ENCODE results near the gene ADAMTS12. TPM values are rescaled to one million over a fixed set of nuclear protein-coding genes. Genes with fewer than 3 reads are reported as not detected.

The ADAMTS12 gene
- total RNA-seq, 3 donors from 2014 or later (not counting 1 experiment from before 2014, with no cell fraction given) = not detected

DNA sequence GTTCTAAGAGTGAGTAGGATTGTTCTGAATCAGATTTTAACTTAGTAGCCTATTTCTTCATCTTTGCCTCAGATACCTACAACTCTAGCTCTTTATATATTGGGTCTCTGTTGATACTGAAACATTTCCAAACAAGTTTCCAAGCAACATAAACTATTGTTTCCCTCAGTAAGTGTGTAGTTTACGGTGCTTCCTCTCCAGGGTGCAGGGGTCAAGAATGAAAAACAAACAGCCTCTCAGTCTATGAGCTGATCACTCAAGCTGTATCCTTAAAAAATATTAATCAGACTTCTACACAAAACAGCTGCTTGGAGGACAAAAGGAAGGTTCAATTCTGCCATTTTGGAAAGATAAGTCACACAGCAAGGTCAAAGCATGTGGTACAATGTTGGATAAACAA, 75.0 kb downstream of the ADAMTS12 start:
- no peaks in the 10 kb centered on the region for H3K4me1 Mint-ChIP-seq
- TF ChIP-seq, protein P1, sequence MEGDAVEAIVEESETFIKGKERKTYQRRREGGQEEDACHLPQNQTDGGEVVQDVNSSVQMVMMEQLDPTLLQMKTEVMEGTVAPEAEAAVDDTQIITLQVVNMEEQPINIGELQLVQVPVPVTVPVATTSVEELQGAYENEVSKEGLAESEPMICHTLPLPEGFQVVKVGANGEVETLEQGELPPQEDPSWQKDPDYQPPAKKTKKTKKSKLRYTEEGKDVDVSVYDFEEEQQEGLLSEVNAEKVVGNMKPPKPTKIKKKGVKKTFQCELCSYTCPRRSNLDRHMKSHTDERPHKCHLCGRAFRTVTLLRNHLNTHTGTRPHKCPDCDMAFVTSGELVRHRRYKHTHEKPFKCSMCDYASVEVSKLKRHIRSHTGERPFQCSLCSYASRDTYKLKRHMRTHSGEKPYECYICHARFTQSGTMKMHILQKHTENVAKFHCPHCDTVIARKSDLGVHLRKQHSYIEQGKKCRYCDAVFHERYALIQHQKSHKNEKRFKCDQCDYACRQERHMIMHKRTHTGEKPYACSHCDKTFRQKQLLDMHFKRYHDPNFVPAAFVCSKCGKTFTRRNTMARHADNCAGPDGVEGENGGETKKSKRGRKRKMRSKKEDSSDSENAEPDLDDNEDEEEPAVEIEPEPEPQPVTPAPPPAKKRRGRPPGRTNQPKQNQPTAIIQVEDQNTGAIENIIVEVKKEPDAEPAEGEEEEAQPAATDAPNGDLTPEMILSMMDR (IDR thresholded peaks at IDR 0.05) = no peak
- 86% methylated on average over 1 of the region's 1 CpG for WGBS (ENCODE audit: insufficient coverage)
- ATAC-seq = no peak
- intact Hi-C loops (cut with micrococcal nuclease) = no loop called here
- H3K27ac ChIP-seq (ENCODE audit: low read length) = no peak overlapping the region
- H3K27me3 ChIP-seq (ENCODE audit: control insufficient read depth, insufficient read depth, low read length) = no peaks in the 10 kb centered on the region
- no peak overlapping the region for H3K27ac Mint-ChIP-seq
- H3K4me3 ChIP-seq (ENCODE audit: low read length) = no peak overlapping the region
- peaks cover 0 to 5% of the 10 kb centered on the region in 2 donors for H3K9me3 Mint-ChIP-seq
- H3K27me3 Mint-ChIP-seq (ENCODE audit: low read depth in 2 of 2) = peaks cover 0 to 4% of the 10 kb centered on the region in 2 donors
- no peak for DNase-seq
- H3K36me3 ChIP-seq (ENCODE audit: control insufficient read depth, insufficient read depth, low read length) = no peaks in the 10 kb centered on the region
- H3K4me1 ChIP-seq (ENCODE audit: control insufficient read depth, insufficient read depth, low read length) = no peaks in the 10 kb centered on the region
- H3K9me3 ChIP-seq (ENCODE audit: control insufficient read depth, insufficient read depth, low read length) = no peaks in the 10 kb centered on the region
- H3K36me3 Mint-ChIP-seq = peaks cover 10% of the 10 kb centered on the region
- H3K4me3 Mint-ChIP-seq = no peak overlapping the region

- Mint-ChIP-seq H3K4me3 (no peak overlapping the region), H3K36me3 (no peaks in the 10 kb centered on the region), H3K9me3 (peaks cover 0 to 8% of the 10 kb centered on the region in 2 donors), H3K27me3 (ENCODE audit: low read depth in 2 of 2) (peaks cover 0 to 2% of the 10 kb centered on the region in 2 donors), H3K27ac (no peak overlapping the region), H3K4me1 (no peaks in the 10 kb centered on the region)
- WGBS (ENCODE audit: insufficient coverage) = 88% methylated on average over 2 of the region's 4 CpGs
- no peak overlapping the region for H3K4me3 ChIP-seq (ENCODE audit: low read length)
- no peaks in the 10 kb centered on the region for H3K27me3 ChIP-seq (ENCODE audit: control insufficient read depth, insufficient read depth, low read length)
- H3K4me1 ChIP-seq (ENCODE audit: control insufficient read depth, insufficient read depth, low read length) = no peaks in the 10 kb centered on the region
- H3K27ac ChIP-seq (ENCODE audit: low read length) = no peak overlapping the region
- no peaks in the 10 kb centered on the region for H3K9me3 ChIP-seq (ENCODE audit: control insufficient read depth, insufficient read depth, low read length)
- ATAC-seq = no peak
- intact Hi-C loops (cut with micrococcal nuclease) = no loop called here
- no peaks in the 10 kb centered on the region for H3K36me3 ChIP-seq (ENCODE audit: control insufficient read depth, insufficient read depth, low read length)
- TF ChIP-seq, protein P1 (IDR thresholded peaks at IDR 0.05) = no peak
- DNase-seq = no peak
Observed at GRCh38 chr5:33812746-33813145, 79.0 kb downstream of the ADAMTS12 start.

DNA sequence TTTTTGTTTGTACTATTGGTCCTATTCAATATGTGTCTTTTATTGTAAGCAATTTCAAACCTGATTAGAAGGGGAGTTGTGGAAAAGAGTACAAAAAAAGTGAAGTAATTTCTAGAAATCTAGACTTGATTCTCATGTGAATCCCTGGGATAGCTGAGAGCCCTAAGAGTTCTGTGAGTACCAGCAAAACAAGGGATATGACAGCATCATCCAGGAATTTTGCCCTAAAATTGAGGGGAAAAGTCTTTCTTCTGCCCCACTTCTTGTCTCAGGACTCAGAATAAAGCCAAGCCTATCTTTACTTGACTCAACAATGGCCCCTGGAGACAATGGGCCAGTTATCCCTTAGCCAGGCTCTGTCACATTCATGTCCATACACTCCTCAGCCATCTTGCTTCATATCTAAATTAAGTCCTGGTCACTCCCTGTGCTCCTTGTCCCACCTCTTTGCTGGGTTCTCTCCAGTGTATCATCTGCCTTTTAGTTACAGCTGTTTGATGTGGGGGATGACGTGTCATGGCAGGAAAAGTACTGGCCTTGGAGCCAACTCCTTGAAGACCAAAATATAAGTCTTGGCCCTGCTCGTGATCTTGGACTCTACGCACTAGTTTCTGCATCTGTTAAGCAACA, 81.2 kb downstream of the ADAMTS12 start:
- DNase-seq (no peak), ATAC-seq (no peak)
- H3K36me3 ChIP-seq (ENCODE audit: control insufficient read depth, insufficient read depth, low read length) = no peaks in the 10 kb centered on the region
- WGBS (ENCODE audit: insufficient coverage) = 81% methylated on average over 3 of the region's 3 CpGs
- no peak overlapping the region for H3K27ac ChIP-seq (ENCODE audit: low read length)
- Mint-ChIP-seq H3K27me3 (ENCODE audit: low read depth in 2 of 2) (peaks cover 0 to 2% of the 10 kb centered on the region in 2 donors), H3K4me3 (no peak overlapping the region), H3K36me3 (no peaks in the 10 kb centered on the region), H3K4me1 (no peaks in the 10 kb centered on the region), H3K27ac (no peak overlapping the region), H3K9me3 (peaks cover 0 to 8% of the 10 kb centered on the region in 2 donors)
- no peak overlapping the region for H3K4me3 ChIP-seq (ENCODE audit: low read length)
- TF ChIP-seq, protein P1 (IDR thresholded peaks at IDR 0.05) = no peak
- no peaks in the 10 kb centered on the region for H3K4me1 ChIP-seq (ENCODE audit: control insufficient read depth, insufficient read depth, low read length)
- intact Hi-C loops (cut with micrococcal nuclease) = no loop called here
- no peaks in the 10 kb centered on the region for H3K9me3 ChIP-seq (ENCODE audit: control insufficient read depth, insufficient read depth, low read length)
- no peaks in the 10 kb centered on the region for H3K27me3 ChIP-seq (ENCODE audit: control insufficient read depth, insufficient read depth, low read length)

- Mint-ChIP-seq H3K4me1 (no peaks in the 10 kb centered on the region), H3K36me3 (no peaks in the 10 kb centered on the region), H3K4me3 (no peak overlapping the region), H3K27me3 (ENCODE audit: low read depth in 2 of 2) (peaks cover 0 to 2% of the 10 kb centered on the region in 2 donors), H3K9me3 (peaks cover 0 to 10% of the 10 kb centered on the region in 2 donors), H3K27ac (no peak overlapping the region)
- WGBS (ENCODE audit: insufficient coverage) = 92% methylated on average over 1 of the region's 1 CpG
- no peak overlapping the region for H3K27ac ChIP-seq (ENCODE audit: low read length)
- no peaks in the 10 kb centered on the region for H3K9me3 ChIP-seq (ENCODE audit: control insufficient read depth, insufficient read depth, low read length)
- H3K27me3 ChIP-seq (ENCODE audit: control insufficient read depth, insufficient read depth, low read length) = no peaks in the 10 kb centered on the region
- no peaks in the 10 kb centered on the region for H3K4me1 ChIP-seq (ENCODE audit: control insufficient read depth, insufficient read depth, low read length)
- no peak overlapping the region for H3K4me3 ChIP-seq (ENCODE audit: low read length)
- intact Hi-C loops (cut with micrococcal nuclease) = no loop called here
- ATAC-seq (no peak), DNase-seq (no peak)
- H3K36me3 ChIP-seq (ENCODE audit: control insufficient read depth, insufficient read depth, low read length) = no peaks in the 10 kb centered on the region
- TF ChIP-seq, protein P1 (IDR thresholded peaks at IDR 0.05) = no peak
Observed at GRCh38 chr5:33809936-33810335, 81.9 kb downstream of the ADAMTS12 start.
